Measurements from ENCODE around the gene IL36B. TPM values are rescaled to one million over a fixed set of nuclear protein-coding genes. Genes with fewer than 3 reads are reported as not detected.

IL36B gene
- polyA plus RNA-seq, 1 donor (not counting 4 experiments of a cell fraction or from before 2014, with no cell fraction given) = 0.21 TPM

DNA sequence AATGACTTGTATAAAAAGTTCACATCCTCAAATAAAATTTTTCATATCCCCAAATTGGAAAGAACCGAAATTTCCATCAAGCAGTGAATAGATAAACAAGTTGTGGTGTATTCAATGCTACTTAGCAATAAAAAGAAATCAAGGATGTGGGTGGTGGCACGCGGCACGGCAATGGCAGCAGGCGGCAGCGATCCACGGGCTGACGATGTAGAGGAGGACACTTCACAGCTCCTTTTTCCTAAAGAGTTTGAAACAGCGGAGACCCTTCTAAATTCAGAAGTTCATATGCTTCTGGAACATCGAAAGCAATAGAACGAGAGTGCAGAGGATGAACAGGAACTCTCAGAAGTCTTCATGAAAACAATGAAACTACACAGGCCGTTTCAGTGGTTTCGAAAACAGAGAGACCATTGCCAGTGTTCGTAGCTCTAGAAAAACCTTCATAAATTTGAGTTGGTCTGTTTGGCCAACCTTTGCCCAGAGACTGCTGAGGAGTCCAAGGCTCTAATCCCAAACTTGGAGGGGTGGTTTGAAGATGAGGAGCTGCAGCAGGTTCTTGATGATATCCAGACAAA is 57.2 kb downstream of the IL36B start:
- dilution Hi-C loops (cut with MboI; ENCODE audit: extremely low pct_ligation_motif_present, low sequenced_read_pairs) = no loop called here
- peaks cover 4% of the 10 kb centered on the region for H3K9me3 ChIP-seq (ENCODE audit: control insufficient read depth, low read depth, low read length)
- H3K36me3 ChIP-seq (ENCODE audit: control insufficient read depth in 2 of 2, extremely low read depth in 1 of 2, insufficient read depth in 2 of 2, low read length in 2 of 2) = no peaks in the 10 kb centered on the region
- no peak overlapping the region for H3K4me3 ChIP-seq (ENCODE audit: control insufficient read depth in 2 of 3, extremely low read depth in 1 of 3, insufficient read depth in 2 of 3, low read depth in 1 of 3, low read length in 3 of 3)
- no peak overlapping the region for H3K4me2 ChIP-seq (ENCODE audit: control insufficient read depth, extremely low read depth, insufficient read depth, low read depth, low read length)
- FAIRE-seq (no peak), DNase-seq (ENCODE audit: low read depth, low spot score) (no peak)
- no peaks in the 10 kb centered on the region for H3K4me1 ChIP-seq (ENCODE audit: control insufficient read depth, extremely low read depth, insufficient read depth, low read length)
- H3K79me2 ChIP-seq (ENCODE audit: control insufficient read depth, insufficient read depth, low read length) = no peaks in the 10 kb centered on the region
- no peak for TF ChIP-seq EZH2 (IDR thresholded peaks at IDR 0.05; ENCODE audit: low read length)
- TF ChIP-seq, protein P1, sequence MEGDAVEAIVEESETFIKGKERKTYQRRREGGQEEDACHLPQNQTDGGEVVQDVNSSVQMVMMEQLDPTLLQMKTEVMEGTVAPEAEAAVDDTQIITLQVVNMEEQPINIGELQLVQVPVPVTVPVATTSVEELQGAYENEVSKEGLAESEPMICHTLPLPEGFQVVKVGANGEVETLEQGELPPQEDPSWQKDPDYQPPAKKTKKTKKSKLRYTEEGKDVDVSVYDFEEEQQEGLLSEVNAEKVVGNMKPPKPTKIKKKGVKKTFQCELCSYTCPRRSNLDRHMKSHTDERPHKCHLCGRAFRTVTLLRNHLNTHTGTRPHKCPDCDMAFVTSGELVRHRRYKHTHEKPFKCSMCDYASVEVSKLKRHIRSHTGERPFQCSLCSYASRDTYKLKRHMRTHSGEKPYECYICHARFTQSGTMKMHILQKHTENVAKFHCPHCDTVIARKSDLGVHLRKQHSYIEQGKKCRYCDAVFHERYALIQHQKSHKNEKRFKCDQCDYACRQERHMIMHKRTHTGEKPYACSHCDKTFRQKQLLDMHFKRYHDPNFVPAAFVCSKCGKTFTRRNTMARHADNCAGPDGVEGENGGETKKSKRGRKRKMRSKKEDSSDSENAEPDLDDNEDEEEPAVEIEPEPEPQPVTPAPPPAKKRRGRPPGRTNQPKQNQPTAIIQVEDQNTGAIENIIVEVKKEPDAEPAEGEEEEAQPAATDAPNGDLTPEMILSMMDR (optimal IDR thresholded peaks at IDR 0.05 in 1 of 3, IDR thresholded peaks at IDR 0.05 in 1 of 3, conservative IDR thresholded peaks at IDR 0.05 in 1 of 3; ENCODE audit: extremely low read depth in 1 of 3, insufficient read depth in 2 of 3, low read length in 3 of 3) = no peak
- H3K27ac ChIP-seq (ENCODE audit: control insufficient read depth, insufficient read depth, low read length) = no peak overlapping the region
- no peak overlapping the region for H3K9ac ChIP-seq (ENCODE audit: control insufficient read depth, extremely low read depth, insufficient read depth, low read length)
- H3K27me3 ChIP-seq (ENCODE audit: control insufficient read depth, extremely low read depth, insufficient read depth, low read length) = no peaks in the 10 kb centered on the region
- H2AFZ ChIP-seq (ENCODE audit: control insufficient read depth, low read length) = no peak overlapping the region
- no peaks in the 10 kb centered on the region for H4K20me1 ChIP-seq (ENCODE audit: control insufficient read depth, extremely low read depth, insufficient read depth, low read length)
- no peaks in the 10 kb centered on the region for H3K9me1 ChIP-seq (ENCODE audit: control insufficient read depth, extremely low read depth, insufficient read depth, low read length)

DNA sequence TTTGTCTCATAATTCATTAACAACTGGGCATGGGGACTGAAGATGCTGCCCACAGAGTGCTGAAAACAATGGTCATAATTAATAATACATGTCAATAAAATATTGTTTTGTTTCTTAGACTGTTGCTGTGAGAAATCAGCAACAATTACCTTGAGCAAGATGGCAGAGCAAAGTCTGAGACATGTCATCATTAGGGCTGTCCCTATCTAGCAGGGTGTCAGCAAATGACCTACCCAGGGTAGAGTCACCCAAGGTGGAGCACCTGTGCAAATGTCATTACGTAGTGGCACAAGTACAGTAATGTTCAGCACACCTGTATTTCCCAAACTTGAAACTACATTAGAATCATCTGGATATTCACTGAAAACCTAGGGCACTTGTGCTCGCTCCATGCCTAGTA is 58.0 kb downstream of the IL36B start:
- Histone ChIP-seq H3K36me3 (ENCODE audit: control insufficient read depth in 2 of 2, extremely low read depth in 1 of 2, insufficient read depth in 2 of 2, low read length in 2 of 2) (no peaks in the 10 kb centered on the region), H3K9ac (ENCODE audit: control insufficient read depth, extremely low read depth, insufficient read depth, low read length) (no peak overlapping the region), H3K4me1 (ENCODE audit: control insufficient read depth, extremely low read depth, insufficient read depth, low read length) (no peaks in the 10 kb centered on the region), H3K9me3 (ENCODE audit: control insufficient read depth, low read depth, low read length) (peaks cover 4% of the 10 kb centered on the region), H3K9me1 (ENCODE audit: control insufficient read depth, extremely low read depth, insufficient read depth, low read length) (no peaks in the 10 kb centered on the region), H3K4me2 (ENCODE audit: control insufficient read depth, extremely low read depth, insufficient read depth, low read depth, low read length) (no peak overlapping the region), H3K27me3 (ENCODE audit: control insufficient read depth, extremely low read depth, insufficient read depth, low read length) (no peaks in the 10 kb centered on the region), H3K79me2 (ENCODE audit: control insufficient read depth, insufficient read depth, low read length) (no peaks in the 10 kb centered on the region), H3K4me3 (ENCODE audit: control insufficient read depth in 2 of 3, extremely low read depth in 1 of 3, insufficient read depth in 2 of 3, low read depth in 1 of 3, low read length in 3 of 3) (no peak overlapping the region), H2AFZ (ENCODE audit: control insufficient read depth, low read length) (no peak overlapping the region), H4K20me1 (ENCODE audit: control insufficient read depth, extremely low read depth, insufficient read depth, low read length) (no peaks in the 10 kb centered on the region), H3K27ac (ENCODE audit: control insufficient read depth, insufficient read depth, low read length) (no peak overlapping the region)
- TF ChIP-seq EZH2 (IDR thresholded peaks at IDR 0.05; ENCODE audit: low read length) = no peak
- TF ChIP-seq, protein P1 (optimal IDR thresholded peaks at IDR 0.05 in 1 of 3, IDR thresholded peaks at IDR 0.05 in 1 of 3, conservative IDR thresholded peaks at IDR 0.05 in 1 of 3; ENCODE audit: extremely low read depth in 1 of 3, insufficient read depth in 2 of 3, low read length in 3 of 3) = no peak
- dilution Hi-C loops (cut with MboI; ENCODE audit: extremely low pct_ligation_motif_present, low sequenced_read_pairs) = no loop called here
- FAIRE-seq (no peak), DNase-seq (ENCODE audit: low read depth, low spot score) (no peak)
